Measurements from ENCODE around the gene MMP27. TPM values are rescaled to one million over a fixed set of nuclear protein-coding genes. Genes with fewer than 3 reads are reported as not detected.

MMP27 gene
- total RNA-seq, 4 donors from 2014 or later, result 0.22 to 0.67 TPM; not detected in 2

- Histone ChIP-seq H3K9me3 (no peaks in the 10 kb centered on the region), H3K4me1 (no peaks in the 10 kb centered on the region), H3K36me3 (no peaks in the 10 kb centered on the region), H3K27me3 (no peaks in the 10 kb centered on the region), H3K4me3 (replicated peaks in 1 of 3) (no peak overlapping the region), H3K27ac (no peak overlapping the region)
- TF ChIP-seq CTCF (IDR thresholded peaks at IDR 0.05), result no peak
- TF ChIP-seq POLR2A (IDR thresholded peaks at IDR 0.05), result no peak
- DNase-seq, result no peak
- intact Hi-C loops (cut with DNase I), result no loop called here
- 75 to 82% methylated on average over 3 of the region's 3 CpGs for WGBS, 2 donors
Observed at GRCh38 chr11:102695201-102695600, 10.4 kb downstream of the MMP27 start.

- WGBS, 2 donors, result 90 to 94% methylated on average over 2 of the region's 2 CpGs
- Histone ChIP-seq H3K9me3 (no peaks in the 10 kb centered on the region), H3K36me3 (no peaks in the 10 kb centered on the region), H3K4me3 (replicated peaks in 1 of 3) (no peak overlapping the region), H3K27ac (no peak overlapping the region), H3K27me3 (no peaks in the 10 kb centered on the region), H3K4me1 (no peaks in the 10 kb centered on the region)
- intact Hi-C loops (cut with DNase I), result no loop called here
- no peak for DNase-seq
- TF ChIP-seq CTCF (IDR thresholded peaks at IDR 0.05) (no peak), POLR2A (IDR thresholded peaks at IDR 0.05) (no peak)
Observed at GRCh38 chr11:102685754-102686153, 19.8 kb downstream of the MMP27 start.

- no peak overlapping the region for H3K4me3 ChIP-seq (replicated peaks in 1 of 3)
- intact Hi-C loops (cut with DNase I), result no loop called here
- H3K27ac ChIP-seq, result no peak overlapping the region
- H3K4me1 ChIP-seq, result no peaks in the 10 kb centered on the region
- no peaks in the 10 kb centered on the region for H3K27me3 ChIP-seq
- DNase-seq, result no peak
- no peaks in the 10 kb centered on the region for H3K36me3 ChIP-seq
- no peaks in the 10 kb centered on the region for H3K9me3 ChIP-seq
- TF ChIP-seq CTCF (IDR thresholded peaks at IDR 0.05) (no peak), POLR2A (IDR thresholded peaks at IDR 0.05) (no peak)
- WGBS, 2 donors, result 47 to 51% methylated on average over 3 of the region's 3 CpGs
Observed at GRCh38 chr11:102685338-102685737, 20.2 kb downstream of the MMP27 start.

GRCh38 chr11:102683277-102683676 is 22.3 kb downstream of the MMP27 start:
- no peak overlapping the region for H3K27ac ChIP-seq
- DNase-seq, result no peak
- H3K36me3 ChIP-seq, result no peaks in the 10 kb centered on the region
- intact Hi-C loops (cut with DNase I), result no loop called here
- no peaks in the 10 kb centered on the region for H3K9me3 ChIP-seq
- no peaks in the 10 kb centered on the region for H3K27me3 ChIP-seq
- no peak overlapping the region for H3K4me3 ChIP-seq (replicated peaks in 1 of 3)
- no peaks in the 10 kb centered on the region for H3K4me1 ChIP-seq
- 78 to 80% methylated on average over 4 of the region's 4 CpGs for WGBS, 2 donors
- TF ChIP-seq CTCF (IDR thresholded peaks at IDR 0.05), result no peak
- no peak for TF ChIP-seq POLR2A (IDR thresholded peaks at IDR 0.05)

- no peak overlapping the region for H3K4me3 ChIP-seq (replicated peaks in 1 of 3)
- H3K9me3 ChIP-seq, result no peaks in the 10 kb centered on the region
- H3K4me1 ChIP-seq, result no peaks in the 10 kb centered on the region
- H3K36me3 ChIP-seq, result no peaks in the 10 kb centered on the region
- no peaks in the 10 kb centered on the region for H3K27me3 ChIP-seq
- no peak for DNase-seq
- H3K27ac ChIP-seq, result no peak overlapping the region
- 69 to 75% methylated on average over 1 of the region's 1 CpG for WGBS, 2 donors
- TF ChIP-seq CTCF (IDR thresholded peaks at IDR 0.05) (no peak), POLR2A (IDR thresholded peaks at IDR 0.05) (no peak)
- intact Hi-C loops (cut with DNase I), result no loop called here
Observed at GRCh38 chr11:102680945-102681344, 24.6 kb downstream of the MMP27 start.

Measured in thyroid gland (tissue), 4 donors.